Hepatocyte (in vitro differentiated cells): ENCODE data around the gene NUP133. TPM values are rescaled to one million over a fixed set of nuclear protein-coding genes. Genes with fewer than 3 reads are reported as not detected.

Experiments
- DNase-seq: peaks from one replicate; pipeline ENCODE4 v3.0.0-alpha.2; 2016; ENCODE audit warnings: low spot score
- H2AFZ ChIP-seq: fragments of 200-600 bp; sonication (generic); 2 replicates; pipeline ENCODE4 v1.6.0; 2016; ENCODE audit warnings: antibody characterized with exemption, mild to moderate bottlenecking
- H3K27ac ChIP-seq: fragments of 200-600 bp; sonication (generic); 2 replicates; pipeline ENCODE4 v1.5.1; 2016; ENCODE audit warnings: mild to moderate bottlenecking
- H3K27me3 ChIP-seq: fragments of 200-600 bp; sonication (generic); 2 replicates; pipeline ENCODE4 v1.6.1; 2016
- H3K36me3 ChIP-seq: fragments of 200-600 bp; sonication (generic); replicated peaks from 2 replicates; pipeline ENCODE4 v1.5.1; 2016; ENCODE audit warnings: low read depth; ENCODE audit not compliant: insufficient read depth
- H3K4me1 ChIP-seq: fragments of 200-600 bp; sonication (generic); 2 replicates; pipeline ENCODE4 v1.5.1; 2016; ENCODE audit warnings: mild to moderate bottlenecking, moderate library complexity; ENCODE audit not compliant: insufficient read depth
- H3K4me2 ChIP-seq: fragments of 200-600 bp; sonication (generic); 2 replicates; pipeline ENCODE4 v1.6.0; 2016
- H3K4me3 ChIP-seq: fragments of 200-600 bp; sonication (generic); 2 replicates; pipeline ENCODE4 v1.5.1; 2016; ENCODE audit warnings: mild to moderate bottlenecking
- H3K79me2 ChIP-seq: fragments of 200-600 bp; sonication (generic); 2 replicates; pipeline ENCODE4 v1.6.0; 2017; ENCODE audit warnings: mild to moderate bottlenecking
- H3K9me2 ChIP-seq: fragments of 200-600 bp; sonication (generic); replicated peaks from 2 replicates; pipeline ENCODE4 v1.6.0; 2017; ENCODE audit warnings: mild to moderate bottlenecking; ENCODE audit not compliant: insufficient read depth
- H3K9me3 ChIP-seq: fragments of 200-600 bp; sonication (generic); 2 replicates; pipeline ENCODE4 v1.5.1; 2016; ENCODE audit warnings: low read depth, mild to moderate bottlenecking
- H4K20me1 ChIP-seq: fragments of 200-600 bp; sonication (generic); 2 replicates; pipeline ENCODE4 v1.6.0; 2016; ENCODE audit warnings: mild to moderate bottlenecking; ENCODE audit not compliant: insufficient read depth, poor library complexity, severe bottlenecking
- EZH2 ChIP-seq: fragments of 200-600 bp; sonication (generic); IDR thresholded peaks from 2 replicates; pipeline ENCODE4 v1.6.1; 2016; ENCODE audit warnings: antibody characterized with exemption, mild to moderate bottlenecking, borderline replicate concordance
- EZH2phosphoT487 ChIP-seq: fragments of 200-600 bp; sonication (generic); IDR thresholded peaks from one replicate; pipeline ENCODE4 v1.6.1; 2018; ENCODE audit warnings: antibody characterized with exemption, mild to moderate bottlenecking, low read depth, moderate library complexity; ENCODE audit not compliant: unreplicated experiment, severe bottlenecking
- WGBS: methylation state at CpG from one replicate; pipeline ENCODE4 v1.1.6; 2016; ENCODE audit warnings: low lambda C conversion rate; ENCODE audit errors: missing lambda C conversion rate; 5-methylcytosine and 5-hydroxymethylcytosine counted together
- polyA plus RNA-seq: library from polyadenylated mRNA; unstranded; fragments of >200 nt; fragmentation: Nextera tagmentation; extraction: Ambion mirVana; gene quantifications from 2 replicates; pipeline ENCODE4 v1.2.1, GENCODE V29; 2016
- total RNA-seq: library from RNA; depleted of rRNA; stranded (reverse); fragments of >200 nt; gene quantifications from 2 replicates; pipeline ENCODE4 v1.2.3, GENCODE V29; 2014
- TF ChIP-seq, protein P1 (sequence below): fragments of 200-600 bp; sonication (generic); IDR thresholded peaks from 2 replicates; pipeline ENCODE4 v1.5.1; 2016; ENCODE audit warnings: antibody characterized with exemption, mild to moderate bottlenecking; ENCODE audit not compliant: poor library complexity

Gene NUP133
- total and polyA plus RNA-seq, 2 experiments from 2014 or later = 18.8 to 33.2 TPM

- no peak for DNase-seq
- no peak overlapping the region for H3K4me3 ChIP-seq
- peaks cover 19% of the 10 kb centered on the region for H3K27me3 ChIP-seq
- H3K4me2 ChIP-seq = peak overlapping the region; percentile 53
- H2AFZ ChIP-seq = no peak overlapping the region
- no peaks in the 10 kb centered on the region for H4K20me1 ChIP-seq
- no peaks in the 10 kb centered on the region for H3K9me2 ChIP-seq
- no peaks in the 10 kb centered on the region for H3K36me3 ChIP-seq
- peaks cover 34% of the 10 kb centered on the region for H3K4me1 ChIP-seq
- no peaks in the 10 kb centered on the region for H3K79me2 ChIP-seq
- TF ChIP-seq, protein P1, sequence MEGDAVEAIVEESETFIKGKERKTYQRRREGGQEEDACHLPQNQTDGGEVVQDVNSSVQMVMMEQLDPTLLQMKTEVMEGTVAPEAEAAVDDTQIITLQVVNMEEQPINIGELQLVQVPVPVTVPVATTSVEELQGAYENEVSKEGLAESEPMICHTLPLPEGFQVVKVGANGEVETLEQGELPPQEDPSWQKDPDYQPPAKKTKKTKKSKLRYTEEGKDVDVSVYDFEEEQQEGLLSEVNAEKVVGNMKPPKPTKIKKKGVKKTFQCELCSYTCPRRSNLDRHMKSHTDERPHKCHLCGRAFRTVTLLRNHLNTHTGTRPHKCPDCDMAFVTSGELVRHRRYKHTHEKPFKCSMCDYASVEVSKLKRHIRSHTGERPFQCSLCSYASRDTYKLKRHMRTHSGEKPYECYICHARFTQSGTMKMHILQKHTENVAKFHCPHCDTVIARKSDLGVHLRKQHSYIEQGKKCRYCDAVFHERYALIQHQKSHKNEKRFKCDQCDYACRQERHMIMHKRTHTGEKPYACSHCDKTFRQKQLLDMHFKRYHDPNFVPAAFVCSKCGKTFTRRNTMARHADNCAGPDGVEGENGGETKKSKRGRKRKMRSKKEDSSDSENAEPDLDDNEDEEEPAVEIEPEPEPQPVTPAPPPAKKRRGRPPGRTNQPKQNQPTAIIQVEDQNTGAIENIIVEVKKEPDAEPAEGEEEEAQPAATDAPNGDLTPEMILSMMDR = no peak
- TF ChIP-seq EZH2 = no peak
- no peaks in the 10 kb centered on the region for H3K9me3 ChIP-seq
- WGBS = 73% methylated on average over 9 of the region's 9 CpGs
- no peak overlapping the region for H3K27ac ChIP-seq
Observed at GRCh38 chr1:229410370-229410691, 97.8 kb downstream of the NUP133 start.

- TF ChIP-seq, protein P1 = no peak
- TF ChIP-seq EZH2phosphoT487 (no peak), EZH2 (no peak)
- WGBS = 61% methylated on average over 17 of the region's 18 CpGs
- DNase-seq = peak; percentile 50
- Histone ChIP-seq H3K9me3 (no peaks in the 10 kb centered on the region), H3K4me2 (peak overlapping the region; percentile 44), H4K20me1 (no peaks in the 10 kb centered on the region), H3K27ac (no peak overlapping the region), H3K27me3 (peaks cover 19% of the 10 kb centered on the region), H3K4me3 (no peak overlapping the region), H2AFZ (no peak overlapping the region), H3K9me2 (no peaks in the 10 kb centered on the region), H3K79me2 (no peaks in the 10 kb centered on the region), H3K36me3 (no peaks in the 10 kb centered on the region), H3K4me1 (peaks cover 34% of the 10 kb centered on the region)
Observed at GRCh38 chr1:229409616-229410369, 98.3 kb downstream of the NUP133 start.

DNA sequence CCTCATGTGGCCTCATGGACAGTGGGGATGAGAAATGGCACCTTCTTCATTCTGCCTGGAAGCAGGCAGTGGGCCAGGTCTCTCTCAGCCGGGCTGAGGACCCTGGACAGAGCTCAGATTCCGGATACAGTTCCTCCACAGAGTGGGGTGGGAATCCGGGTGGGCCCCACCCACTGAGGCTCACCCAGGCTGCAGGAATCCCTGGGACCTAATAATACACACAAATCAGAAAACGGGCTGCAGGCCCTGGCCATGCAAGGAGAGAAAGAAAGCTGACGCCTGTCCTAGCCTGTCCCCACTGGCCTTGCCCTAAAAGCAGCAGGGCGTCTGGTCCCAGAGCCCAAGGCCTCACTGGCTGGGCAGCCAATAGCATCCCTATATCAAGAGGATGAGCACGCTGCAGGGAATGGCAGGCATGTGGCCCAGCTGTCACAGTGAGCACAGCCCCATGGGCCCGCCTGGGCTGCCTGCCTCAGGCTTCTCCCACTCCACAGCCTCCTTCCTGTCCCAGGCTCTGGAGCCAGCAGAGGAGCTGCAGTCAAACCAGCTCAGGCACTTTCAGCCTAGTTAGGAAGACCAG, 99.6 kb downstream of the NUP133 start:
- H3K4me2 ChIP-seq = no peak overlapping the region
- H4K20me1 ChIP-seq = no peaks in the 10 kb centered on the region
- 58% methylated on average over 8 of the region's 8 CpGs for WGBS
- H3K79me2 ChIP-seq = no peaks in the 10 kb centered on the region
- no peak overlapping the region for H2AFZ ChIP-seq
- H3K36me3 ChIP-seq = no peaks in the 10 kb centered on the region
- H3K4me3 ChIP-seq = no peak overlapping the region
- H3K9me2 ChIP-seq = no peaks in the 10 kb centered on the region
- peak; percentile 33 for DNase-seq
- H3K4me1 ChIP-seq = peaks cover 34% of the 10 kb centered on the region
- no peak overlapping the region for H3K27ac ChIP-seq
- no peak for TF ChIP-seq EZH2
- TF ChIP-seq, protein P1 = no peak
- no peak for TF ChIP-seq EZH2phosphoT487
- no peaks in the 10 kb centered on the region for H3K9me3 ChIP-seq
- H3K27me3 ChIP-seq = peaks cover 19% of the 10 kb centered on the region
